Measurements from ENCODE around the gene NME9.
"Not testable (repeated sequence)": the region's sequence is repeated elsewhere in the genome, so short reads cannot be mapped to it uniquely, and the experiment has no call there.

The NME9 gene, protein sequence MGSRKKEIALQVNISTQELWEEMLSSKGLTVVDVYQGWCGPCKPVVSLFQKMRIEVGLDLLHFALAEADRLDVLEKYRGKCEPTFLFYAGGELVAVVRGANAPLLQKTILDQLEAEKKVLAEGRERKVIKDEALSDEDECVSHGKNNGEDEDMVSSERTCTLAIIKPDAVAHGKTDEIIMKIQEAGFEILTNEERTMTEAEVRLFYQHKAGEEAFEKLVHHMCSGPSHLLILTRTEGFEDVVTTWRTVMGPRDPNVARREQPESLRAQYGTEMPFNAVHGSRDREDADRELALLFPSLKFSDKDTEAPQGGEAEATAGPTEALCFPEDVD

DNA sequence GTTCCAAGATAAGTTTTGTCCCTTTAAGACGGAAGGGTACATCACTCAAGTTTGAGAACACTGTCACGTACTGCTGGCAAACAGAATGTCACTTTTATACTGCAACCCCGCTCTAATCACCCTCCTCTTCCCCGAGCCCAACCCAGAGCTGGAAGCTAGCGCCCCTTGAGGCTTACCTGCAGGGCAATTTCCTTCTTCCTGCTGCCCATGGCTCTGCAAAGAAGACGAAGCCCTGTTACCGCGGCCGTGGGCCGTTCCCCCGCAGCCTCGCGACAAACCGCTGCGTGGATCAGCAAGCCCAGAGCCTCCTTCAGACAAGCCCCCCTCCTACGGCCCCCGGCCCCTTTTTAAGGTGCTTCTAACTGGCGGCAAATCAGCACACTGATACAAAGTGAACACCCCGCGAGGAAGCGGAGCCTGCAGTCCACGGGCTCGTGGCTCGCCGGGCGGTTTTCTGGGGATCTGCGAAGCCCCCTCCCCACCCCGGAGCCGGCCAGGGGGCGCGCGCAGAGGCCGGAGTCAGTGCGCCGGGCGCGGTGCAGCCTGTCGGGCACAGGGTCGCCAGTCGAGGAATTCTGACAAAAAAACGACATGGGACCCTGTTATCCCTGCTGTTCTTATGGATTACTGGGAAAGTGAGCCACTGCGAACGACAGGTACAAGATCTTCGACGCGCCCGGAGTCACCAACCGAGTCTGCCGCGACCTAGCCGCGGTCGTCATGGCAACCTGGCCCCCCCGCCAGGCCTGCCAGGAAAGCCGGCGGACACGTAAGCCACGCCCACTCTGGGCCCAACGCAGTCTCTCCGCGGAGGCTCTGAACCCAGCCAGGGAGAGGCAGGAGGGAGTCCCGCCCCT lies at the start of gene NME9:
TSS of gene NME9 (minus strand) at position 725 of the 857 bp plus-strand sequence. CDS start at position 209, 516 bp downstream.
- peak; percentile 76 for DNase-seq

DNA sequence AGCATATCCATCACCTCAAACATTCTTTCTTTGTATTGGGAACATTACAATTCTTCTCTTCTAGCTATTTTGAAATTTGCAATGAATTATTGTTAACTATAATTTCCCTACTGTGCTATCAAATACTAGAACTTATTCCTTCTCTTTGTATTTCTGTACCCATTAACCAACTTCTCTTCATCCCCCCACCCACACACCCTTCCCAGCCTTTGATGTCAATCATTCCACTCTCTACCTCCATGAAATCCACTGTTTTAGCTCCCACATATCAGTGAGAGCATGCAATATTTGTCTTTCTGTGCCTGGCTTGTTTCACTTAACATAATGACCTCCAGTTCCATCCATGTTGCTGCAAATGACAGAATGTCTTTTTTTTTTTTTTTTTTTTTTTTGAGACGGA lies 49.3 kb upstream of the NME9 start:
- DNase-seq = no peak

DNA sequence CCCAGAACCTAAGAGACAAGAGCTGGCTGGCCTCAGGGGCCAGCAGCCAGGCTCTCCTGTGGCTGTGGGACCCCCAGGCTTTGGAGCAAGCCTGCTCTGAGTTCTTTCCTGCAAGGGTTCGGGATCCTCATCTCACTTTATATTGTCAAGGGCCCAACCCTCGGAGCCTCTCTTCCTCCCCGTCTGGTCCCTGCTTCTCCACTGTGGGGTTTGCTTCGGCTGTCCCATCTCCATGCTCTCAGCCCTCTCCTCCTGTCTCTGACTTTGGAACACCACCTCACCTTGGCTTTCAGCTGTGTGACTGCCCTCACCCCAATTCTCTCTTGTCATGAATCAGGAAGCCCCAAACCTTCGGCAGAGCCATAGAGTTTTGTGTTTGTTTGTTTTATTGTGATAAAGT lies 48.7 kb upstream of the NME9 start:
- DNase-seq = no peak

DNA sequence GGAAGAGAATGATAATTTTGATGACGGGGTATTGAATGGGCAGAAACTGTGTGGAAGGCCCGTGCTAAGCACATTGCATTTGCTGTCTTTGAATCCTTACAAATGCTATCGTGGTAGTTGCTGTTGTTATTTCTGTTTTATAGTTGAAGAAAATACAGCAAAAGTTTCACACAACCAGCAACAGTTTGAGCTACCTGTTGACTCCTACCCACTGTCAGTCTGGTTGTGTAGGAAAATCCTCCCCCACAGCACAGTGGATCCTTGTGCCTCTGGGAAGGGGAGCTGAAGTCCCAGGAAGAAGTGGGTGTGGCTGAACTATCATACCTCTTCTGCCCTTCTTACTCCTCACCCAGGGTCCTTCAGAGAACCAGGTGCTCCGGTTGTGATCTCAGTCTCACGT lies 48.2 kb upstream of the NME9 start:
- no peak for DNase-seq

DNA sequence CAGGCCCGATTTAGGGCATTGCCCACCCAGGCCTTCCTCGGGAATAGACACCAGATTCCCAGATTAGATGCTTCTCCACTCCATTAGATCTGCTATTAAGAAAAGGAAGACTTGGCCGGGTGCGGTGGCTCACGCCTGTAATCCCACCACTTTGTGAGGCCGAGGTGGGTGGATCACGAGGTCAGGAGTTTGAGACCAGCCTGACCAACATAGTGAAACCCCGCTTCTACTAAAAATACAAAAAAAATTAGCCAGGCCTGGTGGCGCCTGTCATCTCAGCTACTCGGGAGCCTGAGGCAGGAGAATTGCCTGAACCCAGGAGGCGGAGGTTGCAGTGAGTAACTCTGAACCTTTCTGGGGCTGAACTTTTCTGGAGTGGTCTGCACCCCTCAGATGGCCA lies 47.6 kb upstream of the NME9 start:
- DNase-seq = not testable (repeated sequence)

DNA sequence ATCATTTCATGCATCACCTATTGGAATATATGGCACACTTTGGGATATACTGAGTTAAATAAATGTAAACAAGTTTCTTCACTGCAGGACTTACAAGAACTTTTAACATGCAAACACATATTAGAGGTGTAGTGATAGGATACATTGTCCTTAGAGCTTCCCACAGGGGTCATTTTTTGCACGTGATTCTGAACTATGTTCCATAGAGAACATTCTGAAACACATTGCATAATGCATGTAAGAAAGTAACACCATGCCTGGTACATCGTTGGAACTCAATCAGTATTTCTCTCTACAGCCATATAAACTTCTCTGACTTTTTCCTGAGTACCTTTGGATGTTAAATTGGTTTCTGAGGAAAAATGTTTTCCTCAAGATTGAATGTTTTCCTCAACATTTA lies 47.0 kb upstream of the NME9 start:
- no peak for DNase-seq

DNA sequence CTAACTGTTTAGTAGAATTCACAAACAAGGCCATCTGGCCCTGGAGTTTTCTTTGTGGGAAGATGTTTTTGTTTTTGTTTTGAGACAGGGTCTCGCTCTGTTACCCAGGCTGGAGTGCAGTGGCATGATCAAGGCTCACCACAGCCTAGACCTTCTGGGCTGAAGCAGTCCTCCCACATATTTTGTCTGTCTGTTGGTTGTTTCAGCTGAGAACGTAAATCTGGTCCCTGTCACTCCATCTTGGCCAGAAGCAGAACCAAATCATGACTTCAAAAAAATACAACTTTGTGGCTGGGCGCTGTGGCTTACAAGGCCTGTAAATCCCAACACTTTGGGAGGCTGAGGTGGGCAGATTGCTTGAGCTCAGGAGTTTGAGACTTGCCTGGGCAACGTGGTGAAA lies 45.8 kb upstream of the NME9 start:
- DNase-seq = no peak

DNA sequence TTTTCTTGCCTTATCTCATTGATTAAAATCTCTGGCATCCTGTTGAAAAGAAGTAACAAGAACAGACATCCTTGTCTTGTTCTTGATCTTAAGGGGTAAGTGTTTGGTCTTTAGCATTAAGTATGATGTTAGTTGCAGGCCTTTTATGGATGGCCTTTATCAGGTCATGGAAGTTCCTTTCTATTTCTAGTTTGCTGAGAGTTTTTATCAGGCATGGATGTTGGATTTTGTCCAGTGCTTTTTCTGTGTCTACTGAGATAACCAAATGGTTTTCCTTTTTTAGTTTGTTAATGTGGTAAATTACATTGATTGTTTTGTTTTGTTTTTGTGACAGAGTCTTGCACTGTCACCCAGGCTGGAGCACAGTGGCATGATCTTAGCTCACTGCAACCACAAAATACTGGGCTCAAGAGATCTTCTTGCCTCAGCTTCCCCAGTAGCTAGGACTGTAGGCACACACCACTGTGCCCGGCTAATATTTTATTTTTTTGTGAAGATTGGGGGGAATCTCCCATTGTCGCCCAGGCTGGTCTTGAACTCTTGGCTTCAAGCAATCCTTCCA lies 45.0 kb upstream of the NME9 start:
- DNase-seq = no peak

DNA sequence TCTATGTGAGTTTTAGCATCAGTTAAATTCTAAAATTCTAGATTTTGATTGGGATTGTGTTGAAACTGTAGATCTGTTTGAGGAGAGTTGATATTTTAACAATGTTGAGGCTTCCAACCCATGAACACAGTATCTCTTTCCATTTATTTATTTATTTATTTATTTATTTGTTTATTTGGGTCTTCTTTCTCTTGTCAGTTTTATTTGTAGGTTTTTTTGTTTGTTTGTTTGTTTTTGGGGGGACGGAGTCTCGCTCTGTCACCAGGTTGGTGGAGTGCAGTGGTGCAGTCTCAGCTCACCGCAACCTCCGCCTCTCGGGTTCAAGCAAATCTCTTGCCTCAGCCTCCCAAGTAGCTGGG lies 44.1 kb upstream of the NME9 start:
- DNase-seq = no peak

DNA sequence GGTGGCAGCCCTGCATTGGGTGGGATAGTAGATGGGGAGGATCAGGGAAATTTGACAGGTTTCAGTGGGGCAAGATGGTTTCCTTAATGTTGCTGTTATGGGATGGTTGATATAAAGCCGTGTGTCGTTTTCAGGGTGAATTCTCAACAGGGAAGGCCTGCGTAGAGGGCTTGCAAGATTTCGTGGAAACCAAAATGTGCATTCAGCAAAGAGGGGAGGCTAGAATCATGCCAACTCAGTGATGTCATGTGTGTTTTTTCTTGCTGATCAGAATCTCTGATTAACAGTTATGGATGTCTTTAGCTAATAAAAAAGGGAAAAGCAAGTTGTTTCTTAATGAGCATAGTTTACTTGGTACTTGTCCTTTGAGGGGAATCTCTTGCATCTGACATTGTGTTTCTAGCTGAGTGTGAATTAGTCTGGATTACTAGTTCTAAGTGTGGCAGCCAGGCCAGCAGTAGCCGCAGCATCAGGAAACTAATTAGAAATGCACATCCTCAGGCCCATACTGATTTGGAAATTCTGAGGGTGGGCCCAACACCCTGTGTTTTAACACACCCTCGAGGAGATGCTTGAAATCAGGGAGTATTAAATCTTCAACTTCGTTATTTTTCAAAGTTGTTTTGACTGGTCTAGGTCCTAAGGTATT lies 43.6 kb upstream of the NME9 start:
- no peak for DNase-seq

DNA sequence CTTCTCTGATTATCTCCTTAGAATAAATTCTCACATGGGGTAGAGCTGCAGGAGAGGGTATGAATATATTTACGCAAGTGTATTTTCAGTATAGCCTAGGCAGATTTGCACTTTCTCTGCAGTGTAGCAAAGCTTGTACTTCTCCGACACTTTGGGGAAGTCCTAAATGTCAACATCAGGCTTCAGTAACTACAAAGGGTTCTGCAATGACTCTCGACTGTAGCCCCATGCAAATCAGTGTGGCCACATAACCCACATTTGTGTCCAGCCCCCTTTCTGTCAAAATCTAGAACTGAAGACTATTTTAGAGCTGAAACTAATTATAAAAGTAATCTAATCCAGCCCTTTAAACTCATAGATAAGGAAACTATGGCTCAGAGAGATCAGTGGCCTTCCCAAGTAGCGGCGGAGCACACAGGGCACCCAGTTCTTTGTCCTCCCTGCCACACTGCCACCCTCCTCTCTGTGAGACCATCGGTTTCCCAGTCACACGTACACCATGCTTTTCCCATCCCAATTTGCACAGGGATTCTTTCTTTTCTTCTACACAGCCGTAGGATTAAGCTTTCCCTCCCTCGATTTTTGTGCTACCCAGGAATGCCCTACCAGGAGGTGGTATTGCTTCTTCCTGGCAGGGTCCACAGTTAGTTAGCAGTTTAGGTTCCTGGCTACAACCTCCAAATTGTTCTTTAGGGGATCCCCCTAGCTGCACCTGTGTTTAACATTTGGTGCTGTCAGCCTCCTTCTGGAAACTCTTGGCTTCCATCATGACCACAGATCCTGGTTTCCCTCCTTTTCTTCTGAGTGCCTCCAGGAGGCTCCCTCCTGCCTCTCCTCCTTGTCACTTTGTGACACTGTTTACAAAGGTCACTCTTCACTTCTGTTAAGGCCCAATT lies 41.7 kb upstream of the NME9 start:
- no peak for DNase-seq

DNA sequence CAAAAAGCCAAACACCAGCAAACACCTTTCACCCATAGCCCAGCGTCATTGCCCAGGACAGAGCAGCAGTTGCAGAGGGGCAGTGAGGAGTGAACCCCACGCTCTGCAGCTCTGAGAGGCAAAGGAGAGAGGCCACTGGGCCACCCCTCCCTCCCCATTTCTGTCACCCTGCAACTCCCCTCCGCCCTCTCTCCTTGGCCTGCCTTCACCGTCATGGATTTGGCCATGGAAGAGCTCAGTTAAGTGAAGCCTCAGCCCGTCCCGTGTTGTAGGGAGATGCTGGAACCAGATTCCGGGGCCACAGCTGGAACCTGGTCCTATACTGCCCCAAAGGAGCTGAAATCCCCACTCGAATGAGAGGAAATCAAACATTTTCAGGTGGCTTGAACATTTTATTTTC lies 40.7 kb upstream of the NME9 start:
- DNase-seq = no peak

DNA sequence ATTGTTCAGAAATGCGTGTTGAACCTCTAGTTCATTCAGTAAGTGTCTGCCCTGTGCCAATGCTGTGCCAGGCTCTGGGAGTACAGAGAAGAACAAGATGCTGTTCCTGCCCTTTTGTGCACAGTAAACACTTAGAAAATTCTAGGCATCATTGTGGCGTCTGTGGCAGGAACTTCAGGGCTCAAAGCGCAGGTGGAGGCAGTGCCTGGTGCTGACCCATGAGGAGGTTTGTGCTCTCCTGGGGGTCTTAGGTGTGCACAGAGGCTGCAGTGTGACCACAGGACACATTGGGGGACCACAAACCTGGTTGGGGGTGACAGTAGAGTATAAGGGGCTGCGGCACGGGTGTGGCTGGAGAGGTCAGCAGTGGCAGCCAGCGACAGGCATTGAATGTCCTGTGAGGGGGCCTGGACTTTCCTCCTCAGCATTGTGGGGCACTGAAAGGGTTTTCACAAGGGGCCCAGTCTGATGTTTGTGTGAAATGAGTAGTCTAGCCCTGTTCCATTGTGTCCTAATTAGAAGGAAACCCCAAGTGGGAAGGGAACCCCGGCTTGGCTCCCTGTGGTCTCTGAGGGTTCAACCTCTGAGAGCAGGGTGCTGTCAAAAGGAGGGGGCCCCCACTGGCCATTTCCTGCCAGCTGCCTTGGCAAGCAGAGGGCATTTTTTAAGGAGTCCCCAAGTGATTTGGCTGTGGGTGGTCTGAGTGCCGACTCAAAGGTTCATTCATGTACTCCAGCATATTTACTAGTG lies 39.7 kb upstream of the NME9 start:
- no peak for DNase-seq

DNA sequence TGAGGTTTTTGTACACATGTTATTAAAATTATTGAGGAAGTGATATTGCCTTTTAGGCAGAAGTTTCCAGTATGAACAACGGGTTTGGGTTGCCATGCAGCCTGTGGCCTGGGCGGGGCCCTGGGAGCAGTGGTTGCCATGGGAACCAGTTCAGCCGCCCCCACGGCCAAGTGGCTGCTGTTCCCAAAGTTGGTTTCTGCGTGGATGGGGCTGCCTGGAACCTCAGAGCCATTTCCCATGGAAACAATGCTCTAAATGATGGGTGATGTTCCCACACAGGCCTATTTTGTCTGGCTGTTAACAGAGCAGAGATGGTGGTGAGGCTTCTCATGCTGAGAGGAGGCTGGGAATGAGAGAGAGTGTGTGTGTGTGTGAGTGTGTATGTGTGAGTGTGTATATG lies 38.3 kb upstream of the NME9 start:
- DNase-seq = no peak

DNA sequence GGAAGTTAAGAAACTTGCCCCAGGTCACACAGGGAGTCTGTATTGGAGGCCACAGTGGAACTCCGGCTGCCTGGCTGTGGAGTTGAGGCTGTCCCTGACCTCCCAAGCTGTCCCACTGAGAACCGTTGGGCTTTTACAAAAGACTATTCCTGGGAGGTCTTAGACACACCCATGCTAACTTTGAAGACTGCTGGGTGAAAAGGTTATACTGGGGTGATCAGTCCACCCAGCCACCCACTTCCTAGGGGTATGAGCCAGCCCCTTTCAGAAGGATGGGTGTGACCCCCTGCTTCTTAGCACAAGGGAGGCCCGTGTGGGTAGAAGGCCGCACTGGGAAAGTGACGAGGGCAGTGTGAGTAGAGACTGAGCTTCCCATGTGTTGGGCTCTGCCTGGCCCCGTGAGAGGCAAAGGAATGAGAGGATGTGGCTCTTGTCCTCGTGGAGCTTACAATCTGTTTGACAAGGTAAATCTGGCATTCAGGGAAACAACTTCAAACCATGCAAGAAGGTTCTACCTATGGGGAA lies 37.7 kb upstream of the NME9 start:
- no peak for DNase-seq

DNA sequence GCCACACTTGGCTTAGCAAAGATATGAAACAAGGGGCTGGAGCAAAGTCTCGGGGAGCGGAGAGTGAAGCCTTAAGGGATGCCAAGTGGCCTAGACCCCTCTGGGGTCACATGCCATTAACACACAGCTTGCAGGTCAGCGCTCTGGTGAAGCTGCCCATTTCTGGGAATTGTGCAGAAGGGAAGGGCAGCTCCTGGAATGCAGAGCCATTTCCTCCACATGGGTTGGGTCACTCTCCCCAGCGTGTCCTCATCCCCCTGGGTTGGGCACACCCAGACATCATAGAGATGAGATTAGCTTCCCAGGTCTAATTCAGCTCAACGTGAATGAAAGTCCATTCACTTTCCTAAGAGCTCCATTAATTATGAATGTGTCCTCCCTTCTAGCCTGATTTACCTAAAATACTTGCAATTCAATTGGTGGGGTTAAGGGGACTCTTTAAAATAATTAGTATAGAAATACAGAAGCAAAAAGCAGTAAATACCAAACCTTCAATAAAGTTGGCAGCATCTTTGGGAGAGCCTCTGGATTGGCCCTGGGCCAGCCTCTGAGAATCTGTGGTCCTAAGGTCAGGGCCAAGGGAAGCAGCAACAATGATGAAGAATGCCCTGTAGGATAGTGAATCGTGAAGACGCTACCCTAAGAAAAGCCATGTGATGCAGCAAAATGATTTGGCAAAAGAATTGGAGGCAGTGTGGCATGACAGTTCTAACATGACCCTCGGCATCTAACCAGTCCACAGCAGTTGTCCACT lies 36.5 kb upstream of the NME9 start:
- no peak for DNase-seq

DNA sequence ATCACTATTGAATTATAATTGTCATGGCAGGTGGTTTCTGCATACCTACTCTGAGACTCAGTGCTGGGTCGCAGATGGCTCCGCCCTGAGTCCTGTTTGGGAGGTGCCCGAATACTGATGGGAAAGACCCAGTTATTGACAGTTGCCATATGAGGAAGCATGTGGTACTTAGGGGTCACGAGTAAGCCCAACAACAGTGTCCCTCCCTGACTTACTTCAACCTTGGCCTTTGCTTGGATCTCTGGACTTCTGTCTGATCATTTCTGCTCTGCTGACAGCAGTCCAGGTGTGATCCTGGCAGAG lies 35.6 kb upstream of the NME9 start:
- no peak for DNase-seq

DNA sequence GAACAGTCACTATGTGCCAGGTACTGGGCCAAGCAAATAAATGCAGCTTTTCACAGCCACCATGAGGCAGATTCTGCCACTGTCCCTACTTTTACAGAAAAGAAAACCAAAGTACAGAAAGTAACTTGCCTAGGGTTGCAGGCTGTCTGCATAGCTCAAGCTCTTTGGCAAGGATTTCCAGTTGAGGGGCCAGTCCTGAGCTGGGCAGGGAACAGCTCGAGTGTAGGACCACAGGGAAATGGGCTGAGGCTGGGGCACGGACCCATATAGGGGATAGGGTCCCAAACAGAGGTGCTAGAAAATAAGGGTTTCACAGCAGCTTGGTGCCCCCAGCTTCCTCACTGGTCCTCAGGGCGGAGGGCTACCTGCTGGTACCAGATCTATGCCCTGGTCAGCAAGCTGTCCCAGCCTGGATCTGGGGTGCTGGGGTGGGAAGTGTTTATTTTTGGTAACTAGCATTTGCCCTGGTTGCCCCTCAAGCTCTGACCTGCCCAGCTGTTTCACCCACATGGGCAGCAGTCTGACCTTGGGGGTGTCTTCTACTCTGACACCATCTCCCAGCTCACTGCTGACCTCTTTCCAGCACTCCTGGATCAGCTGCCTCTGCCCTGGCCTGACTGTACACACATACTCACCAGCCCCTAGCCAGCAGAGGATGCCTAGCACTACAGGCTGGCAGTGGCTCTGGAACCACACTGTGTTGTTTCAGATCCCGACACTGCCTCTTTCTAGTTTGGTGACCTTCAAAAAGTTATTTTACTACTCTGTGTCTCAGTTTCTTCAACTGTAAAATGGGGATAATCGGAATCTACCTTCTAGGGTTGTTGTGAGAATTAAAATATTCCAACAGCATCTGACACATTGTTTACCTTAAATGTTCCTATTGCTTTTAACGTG lies 35.0 kb upstream of the NME9 start:
- DNase-seq = no peak

DNA sequence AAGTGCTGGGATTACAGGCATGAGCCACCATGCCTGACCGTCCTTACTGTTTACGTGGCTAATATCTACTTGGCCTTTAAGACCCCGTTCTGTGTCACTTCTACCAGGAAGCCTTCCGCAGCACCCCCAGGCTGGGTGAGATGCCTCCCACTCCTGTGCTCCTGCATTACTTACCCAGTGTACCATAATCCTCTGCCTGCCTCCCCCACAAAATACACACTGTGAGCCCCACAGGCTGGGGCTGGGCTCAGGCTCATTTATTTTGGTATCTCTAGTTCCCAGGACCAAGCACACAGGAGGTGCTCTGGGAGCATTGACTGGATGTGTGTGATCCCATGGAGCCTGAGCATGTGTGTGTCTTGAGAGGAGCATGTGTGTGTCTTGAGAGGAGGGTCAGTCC lies 33.7 kb upstream of the NME9 start:
- no peak for DNase-seq

DNA sequence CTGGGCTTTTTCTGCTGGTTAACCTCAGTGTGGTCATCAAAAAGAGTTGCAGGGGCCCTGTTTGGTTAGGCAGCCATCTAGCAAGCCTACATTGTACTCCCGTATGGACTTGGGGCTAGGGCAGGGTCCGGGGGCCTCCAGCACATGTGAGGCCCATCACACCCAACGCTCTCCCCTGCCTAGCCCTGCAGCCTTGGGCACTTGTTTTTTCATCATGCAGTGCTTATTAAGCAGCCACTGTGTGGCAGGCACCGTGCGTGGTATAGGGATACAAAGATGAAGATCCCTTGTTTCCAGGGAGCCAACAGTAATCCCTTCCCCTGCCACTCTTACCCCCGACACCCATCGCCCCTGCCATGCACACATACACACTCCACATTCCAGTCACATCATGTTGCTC lies 32.9 kb upstream of the NME9 start:
- no peak for DNase-seq
